Left lung (tissue), 10 donors: ENCODE data around the gene TRPM3. TPM values are rescaled to one million over a fixed set of nuclear protein-coding genes. Genes with fewer than 3 reads are reported as not detected.

Source experiments
- ATAC-seq: fragments of 200-7000 bp; cut with Tn5 transposase; one replicate; pipeline ENCODE4 v1.9.1; 2020; ENCODE audit warnings: moderate library complexity
- DNase-seq, 4 donors: peaks; one replicate each; pipeline ENCODE4 v3.0.0-alpha.2; 2013 to 2020
- H3K27ac ChIP-seq, 2 donors: fragments of 200-600 bp; sonication (generic) in 1 of 2; one replicate each; pipeline versions ENCODE4 v1.5.0 to v1.8.0; 2020 to 2021
- H3K27me3 ChIP-seq, 2 donors: fragments of 200-600 bp; sonication (generic) in 1 of 2; one replicate each; pipeline versions ENCODE4 v1.5.0 to v1.8.0; 2020 to 2021
- H3K36me3 ChIP-seq, 2 donors: fragments of 200-600 bp; sonication (generic) in 1 of 2; one replicate each; pipeline versions ENCODE4 v1.5.0 to v1.8.0; 2020 to 2021
- H3K4me1 ChIP-seq, 2 donors: fragments of 200-600 bp; one replicate each; pipeline ENCODE4 v1.8.0; 2021
- H3K4me3 ChIP-seq, 2 donors: fragments of 200-600 bp; sonication (generic) in 1 of 2; one replicate each; pipeline versions ENCODE4 v1.5.0 to v1.8.0; 2020 to 2021; ENCODE audit warnings: mild to moderate bottlenecking in 1 of 2
- H3K9me3 ChIP-seq, 2 donors: fragments of 200-600 bp; sonication (generic) in 1 of 2; one replicate each; pipeline versions ENCODE4 v1.5.0 to v1.8.0; 2020 to 2021
- intact Hi-C, 2 donors: fragments of 100-400 bp; cut with DNase I; formaldehyde crosslinking; loops; one replicate each; pipeline versions ENCODE4 v1.11.2 to v1.14.2; 2022
- polyA plus RNA-seq, 6 donors: library from polyadenylated mRNA; unstranded; fragments of 120-200 nt; gene quantifications; one replicate each; pipeline ENCODE4 v1.2.1, GENCODE V29; 2013; ENCODE audit not compliant: insufficient read length in 6 of 6
- total RNA-seq, 2 donors: library from RNA; stranded (reverse); fragmentation: NEBNext Ultra II Directional; extraction: Animal tissue kit (Norgen Biotek cat#: 25700); gene quantifications; one replicate each; pipeline ENCODE4 v1.2.1, GENCODE V29; 2021
- TF ChIP-seq, protein P1 (sequence below), 2 donors: fragments of 200-600 bp; sonication (generic) in 1 of 2; IDR thresholded peaks; one replicate each; pipeline versions ENCODE4 v1.5.0 to v1.8.0; 2021; ENCODE audit warnings: antibody characterized with exemption in 2 of 2
- donor health status: DM: no; HTN: yes; CAD: no.
- donor health status: DM: no; HTN: no; CAD: no.

Gene TRPM3
- total and polyA plus RNA-seq, 8 donors, result 0.17 to 2.1 (median 1.2) TPM

DNA sequence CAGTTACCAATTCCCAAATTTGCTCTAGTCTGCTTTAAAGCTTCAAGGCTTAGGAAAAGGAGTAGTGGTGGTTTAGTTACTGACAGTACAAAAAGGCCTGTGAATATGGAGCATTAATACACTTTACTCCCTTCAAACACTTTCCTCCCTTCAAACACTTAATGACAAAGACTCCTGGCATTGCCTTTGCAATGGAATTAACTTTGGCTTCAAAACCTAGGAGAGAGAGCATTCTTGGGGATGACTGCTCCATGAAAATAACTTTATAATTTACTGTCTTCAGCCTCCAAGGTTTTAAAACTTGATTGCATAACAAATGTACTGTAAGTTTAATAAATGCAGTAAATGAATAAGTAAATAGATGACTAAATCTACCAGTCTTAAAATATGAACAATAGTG is 185.6 kb downstream of the TRPM3 start:
- Histone ChIP-seq H3K36me3 (no peaks in the 10 kb centered on the region), H3K4me1 (no peaks in the 10 kb centered on the region), H3K27ac (no peak overlapping the region), H3K9me3 (no peaks in the 10 kb centered on the region), H3K4me3 (no peak overlapping the region), H3K27me3 (no peaks in the 10 kb centered on the region)
- intact Hi-C loops, result no loop called here
- DNase-seq (no peak), ATAC-seq (no peak)
- TF ChIP-seq, protein P1, sequence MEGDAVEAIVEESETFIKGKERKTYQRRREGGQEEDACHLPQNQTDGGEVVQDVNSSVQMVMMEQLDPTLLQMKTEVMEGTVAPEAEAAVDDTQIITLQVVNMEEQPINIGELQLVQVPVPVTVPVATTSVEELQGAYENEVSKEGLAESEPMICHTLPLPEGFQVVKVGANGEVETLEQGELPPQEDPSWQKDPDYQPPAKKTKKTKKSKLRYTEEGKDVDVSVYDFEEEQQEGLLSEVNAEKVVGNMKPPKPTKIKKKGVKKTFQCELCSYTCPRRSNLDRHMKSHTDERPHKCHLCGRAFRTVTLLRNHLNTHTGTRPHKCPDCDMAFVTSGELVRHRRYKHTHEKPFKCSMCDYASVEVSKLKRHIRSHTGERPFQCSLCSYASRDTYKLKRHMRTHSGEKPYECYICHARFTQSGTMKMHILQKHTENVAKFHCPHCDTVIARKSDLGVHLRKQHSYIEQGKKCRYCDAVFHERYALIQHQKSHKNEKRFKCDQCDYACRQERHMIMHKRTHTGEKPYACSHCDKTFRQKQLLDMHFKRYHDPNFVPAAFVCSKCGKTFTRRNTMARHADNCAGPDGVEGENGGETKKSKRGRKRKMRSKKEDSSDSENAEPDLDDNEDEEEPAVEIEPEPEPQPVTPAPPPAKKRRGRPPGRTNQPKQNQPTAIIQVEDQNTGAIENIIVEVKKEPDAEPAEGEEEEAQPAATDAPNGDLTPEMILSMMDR (IDR thresholded peaks at IDR 0.05), result no peak

DNA sequence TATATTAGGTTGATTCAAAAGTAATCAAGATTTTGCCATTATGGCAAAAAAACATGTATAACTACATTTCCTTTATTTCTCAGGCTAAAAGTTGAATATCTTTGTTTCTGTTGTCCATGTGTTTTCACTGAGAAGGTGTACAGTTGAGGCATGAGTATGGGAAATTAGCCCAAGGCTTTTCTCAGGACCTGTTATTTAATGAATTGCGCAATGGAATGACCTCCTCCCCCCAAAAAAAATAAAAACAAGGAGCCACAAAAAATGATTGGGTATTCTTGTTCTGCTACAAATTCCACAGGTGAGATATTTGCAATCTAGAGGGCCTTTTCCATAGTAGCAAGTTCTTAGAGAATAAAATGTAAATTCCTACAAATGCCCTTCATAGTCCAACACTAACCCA is 186.8 kb downstream of the TRPM3 start:
- Histone ChIP-seq H3K4me1 (no peaks in the 10 kb centered on the region), H3K36me3 (no peaks in the 10 kb centered on the region), H3K27ac (no peak overlapping the region), H3K4me3 (no peak overlapping the region), H3K9me3 (no peaks in the 10 kb centered on the region), H3K27me3 (no peaks in the 10 kb centered on the region)
- intact Hi-C loops, result no loop called here
- TF ChIP-seq, protein P1 (IDR thresholded peaks at IDR 0.05), result no peak
- DNase-seq (no peak), ATAC-seq (no peak)

DNA sequence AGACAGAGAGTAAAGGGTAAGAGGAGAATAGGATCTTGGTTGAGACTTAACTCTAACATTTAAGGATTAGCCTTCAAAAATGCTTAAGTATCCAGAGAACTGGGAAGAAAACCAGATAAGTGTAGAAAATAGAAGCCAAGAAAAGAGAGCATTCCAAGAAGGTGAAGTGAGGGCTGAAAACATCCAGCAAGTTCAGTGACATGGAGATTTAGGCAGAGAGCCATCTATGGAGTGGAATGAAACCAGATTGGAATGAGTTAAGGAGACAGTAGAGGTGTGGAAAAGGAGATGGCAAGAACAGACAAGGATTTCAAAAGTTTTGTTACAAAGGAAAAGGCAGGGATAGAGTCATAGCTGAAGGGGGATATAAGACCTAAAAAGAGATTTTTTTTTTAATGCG is 188.1 kb downstream of the TRPM3 start:
- Histone ChIP-seq H3K9me3 (no peaks in the 10 kb centered on the region), H3K4me3 (no peak overlapping the region), H3K27ac (no peak overlapping the region), H3K36me3 (no peaks in the 10 kb centered on the region), H3K4me1 (no peaks in the 10 kb centered on the region), H3K27me3 (no peaks in the 10 kb centered on the region)
- TF ChIP-seq, protein P1 (IDR thresholded peaks at IDR 0.05), result no peak
- intact Hi-C loops, result no loop called here
- DNase-seq (no peak), ATAC-seq (no peak)

DNA sequence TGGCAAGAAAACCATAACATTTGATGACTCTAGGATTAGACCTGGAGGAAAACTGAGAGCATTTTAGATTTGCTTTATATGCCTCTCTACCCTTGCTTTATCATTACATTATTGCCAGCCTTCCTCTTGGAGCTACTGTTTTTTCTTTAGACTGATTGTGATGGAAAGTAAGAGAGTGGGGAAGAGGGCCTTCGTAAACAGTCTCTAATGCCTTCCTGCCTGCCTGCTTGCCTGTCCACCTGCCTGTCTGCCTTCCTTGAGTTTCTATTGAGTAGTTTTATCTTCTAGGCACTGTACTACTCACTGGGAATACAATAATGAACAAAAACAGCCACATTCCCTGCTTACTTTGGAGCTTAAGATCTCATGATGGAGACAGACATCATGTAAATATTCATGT is 189.3 kb downstream of the TRPM3 start:
- Histone ChIP-seq H3K27me3 (no peaks in the 10 kb centered on the region), H3K27ac (no peak overlapping the region), H3K36me3 (no peaks in the 10 kb centered on the region), H3K9me3 (no peaks in the 10 kb centered on the region), H3K4me1 (no peaks in the 10 kb centered on the region), H3K4me3 (no peak overlapping the region)
- intact Hi-C loops, result no loop called here
- DNase-seq, result no peak
- ATAC-seq, result no peak
- TF ChIP-seq, protein P1 (IDR thresholded peaks at IDR 0.05), result no peak

DNA sequence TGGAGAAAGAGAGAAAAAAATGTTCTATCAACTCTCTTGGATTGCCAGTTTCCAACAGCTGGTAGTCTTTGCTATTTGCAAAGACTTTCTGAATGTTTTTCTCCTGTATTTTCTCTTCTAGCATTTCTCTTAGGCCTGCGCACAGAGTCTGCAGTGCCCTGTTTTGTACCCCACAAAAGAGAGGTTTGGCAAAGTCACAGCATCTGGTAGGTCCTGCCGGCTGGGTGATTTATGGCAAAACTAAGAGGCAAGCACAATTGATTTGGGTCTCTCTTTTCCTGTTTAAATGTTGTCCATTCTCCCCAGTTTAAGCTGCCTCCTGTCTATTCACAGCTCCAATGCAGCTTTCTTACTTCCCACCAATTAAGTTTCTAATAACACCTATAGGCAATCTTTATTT is 193.9 kb downstream of the TRPM3 start:
- H3K27me3 ChIP-seq, result no peaks in the 10 kb centered on the region
- H3K9me3 ChIP-seq, result no peaks in the 10 kb centered on the region
- ATAC-seq (no peak), DNase-seq (no peak)
- no peak overlapping the region for H3K27ac ChIP-seq
- intact Hi-C loops, result no loop called here
- no peaks in the 10 kb centered on the region for H3K4me1 ChIP-seq
- TF ChIP-seq, protein P1 (IDR thresholded peaks at IDR 0.05), result no peak
- H3K4me3 ChIP-seq, result no peak overlapping the region
- no peaks in the 10 kb centered on the region for H3K36me3 ChIP-seq
